Activated naive CD8-positive, alpha-beta T cell (primary cell): ENCODE results near the gene RMND5A.
A peak's percentile ranks its signal among the peaks of the same experiment; 100 is the strongest.
"Not testable (repeated sequence)": the region's sequence is repeated elsewhere in the genome, so short reads cannot be mapped to it uniquely, and the experiment has no call there.

Experiments used
- H3K27ac Mint-ChIP-seq: one replicate; pipeline ENCODE4 v1.8.0; 2021; ENCODE audit warnings: mixed read lengths
- H3K27me3 Mint-ChIP-seq: one replicate; pipeline ENCODE4 v1.8.0; 2021; ENCODE audit warnings: mixed read lengths
- H3K36me3 Mint-ChIP-seq: one replicate; pipeline ENCODE4 v1.8.0; 2021; ENCODE audit warnings: mixed read lengths
- H3K4me1 Mint-ChIP-seq: one replicate; pipeline ENCODE4 v1.8.0; 2021; ENCODE audit warnings: low read depth, mixed read lengths
- H3K4me3 Mint-ChIP-seq: one replicate; pipeline ENCODE4 v1.8.0; 2021; ENCODE audit warnings: mild to moderate bottlenecking, mixed read lengths
- H3K9me3 Mint-ChIP-seq: one replicate; pipeline ENCODE4 v1.8.0; 2021; ENCODE audit warnings: low read depth, mixed read lengths

Gene RMND5A, protein sequence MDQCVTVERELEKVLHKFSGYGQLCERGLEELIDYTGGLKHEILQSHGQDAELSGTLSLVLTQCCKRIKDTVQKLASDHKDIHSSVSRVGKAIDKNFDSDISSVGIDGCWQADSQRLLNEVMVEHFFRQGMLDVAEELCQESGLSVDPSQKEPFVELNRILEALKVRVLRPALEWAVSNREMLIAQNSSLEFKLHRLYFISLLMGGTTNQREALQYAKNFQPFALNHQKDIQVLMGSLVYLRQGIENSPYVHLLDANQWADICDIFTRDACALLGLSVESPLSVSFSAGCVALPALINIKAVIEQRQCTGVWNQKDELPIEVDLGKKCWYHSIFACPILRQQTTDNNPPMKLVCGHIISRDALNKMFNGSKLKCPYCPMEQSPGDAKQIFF

DNA sequence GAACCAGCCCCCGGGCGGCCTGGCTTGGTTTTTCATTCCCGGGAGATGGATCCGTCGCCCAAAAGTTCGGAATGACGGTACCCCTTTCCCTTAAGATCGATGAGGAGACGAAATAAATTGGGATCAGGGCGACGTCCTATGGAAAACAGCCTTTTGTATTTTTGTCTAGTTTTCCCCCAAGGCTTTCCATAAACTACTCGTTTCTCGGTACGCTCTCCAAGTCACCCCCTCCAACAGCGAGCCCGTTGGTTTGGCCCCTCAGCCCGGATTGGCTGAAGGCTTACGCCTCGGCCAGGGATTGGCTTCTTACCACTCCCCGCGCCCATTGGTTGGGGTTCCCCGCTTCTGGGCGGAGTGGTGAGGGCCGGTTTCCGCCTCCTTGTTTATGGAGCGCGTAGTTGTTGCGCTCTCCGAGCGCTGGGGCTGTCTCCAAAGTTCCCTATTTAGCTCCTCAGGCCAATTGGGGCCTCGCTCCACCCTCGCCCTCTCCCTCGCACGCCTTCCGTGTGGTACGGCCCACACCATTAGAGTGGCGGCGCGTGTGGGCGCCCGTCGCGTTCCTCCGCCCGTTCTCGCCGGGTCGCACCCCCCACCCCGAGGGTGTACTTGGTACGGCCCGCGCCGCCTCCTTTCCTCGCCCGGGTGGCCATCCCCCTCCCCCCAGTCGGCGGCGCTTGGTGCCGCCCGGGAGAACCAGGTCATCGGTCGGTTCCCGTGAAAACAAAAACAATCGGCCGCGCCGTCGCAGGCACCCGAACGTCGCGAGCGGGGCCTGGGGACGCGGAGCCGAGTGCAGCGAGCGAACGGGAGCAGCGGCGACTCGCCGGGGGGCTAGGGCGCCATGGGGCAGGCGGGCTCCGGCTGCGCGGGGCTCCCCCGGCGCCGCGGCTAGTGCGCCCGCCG lies at the start of gene RMND5A:
Gene RMND5A, plus strand, starts transcription at position 655 of the 903 bp plus-strand sequence. CDS start 377 bp downstream, outside the sequence.
- not testable (repeated sequence) for H3K27me3 Mint-ChIP-seq, H3K36me3 Mint-ChIP-seq, H3K9me3 Mint-ChIP-seq, H3K4me1 Mint-ChIP-seq
- Mint-ChIP-seq H3K27ac (peak within 1 kb of the TSS; percentile 72), H3K4me3 (peak within 1 kb of the TSS; percentile 88)

DNA sequence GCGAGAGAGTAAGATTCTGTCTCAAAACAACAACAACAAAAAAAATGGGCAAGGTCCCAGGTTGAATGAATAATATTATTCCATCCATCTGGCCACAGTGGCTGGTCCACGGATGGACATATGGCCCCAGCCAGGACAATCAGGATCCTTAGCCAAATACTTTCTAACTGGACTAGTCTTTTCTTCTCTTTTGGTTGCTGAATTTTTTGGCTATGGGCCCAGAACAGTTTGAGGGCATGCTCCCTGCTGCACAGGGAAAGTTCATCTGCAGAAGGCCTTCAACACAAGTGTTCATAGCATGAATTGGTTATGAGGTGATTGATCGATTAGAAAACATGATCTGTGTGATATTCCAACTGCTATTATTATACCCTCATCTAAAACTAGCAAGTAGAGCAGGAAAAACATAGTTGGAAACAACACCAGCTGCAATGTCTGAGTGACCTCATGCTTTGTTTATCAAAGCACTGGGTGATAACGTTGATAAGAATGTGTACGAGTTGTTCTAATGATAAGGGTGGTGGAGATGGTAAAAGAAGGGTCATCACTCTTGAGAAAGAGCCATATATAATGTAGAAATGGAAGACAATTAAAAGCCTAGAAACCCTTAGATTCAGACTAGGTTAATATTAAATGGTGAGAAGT lies 48.6 kb upstream of the RMND5A start:
- no peaks in the 10 kb centered on the region for H3K4me1 Mint-ChIP-seq
- peaks cover 4% of the 10 kb centered on the region for H3K36me3 Mint-ChIP-seq
- no peaks in the 10 kb centered on the region for H3K9me3 Mint-ChIP-seq
- no peak overlapping the region for H3K4me3 Mint-ChIP-seq
- no peak overlapping the region for H3K27ac Mint-ChIP-seq
- no peaks in the 10 kb centered on the region for H3K27me3 Mint-ChIP-seq

DNA sequence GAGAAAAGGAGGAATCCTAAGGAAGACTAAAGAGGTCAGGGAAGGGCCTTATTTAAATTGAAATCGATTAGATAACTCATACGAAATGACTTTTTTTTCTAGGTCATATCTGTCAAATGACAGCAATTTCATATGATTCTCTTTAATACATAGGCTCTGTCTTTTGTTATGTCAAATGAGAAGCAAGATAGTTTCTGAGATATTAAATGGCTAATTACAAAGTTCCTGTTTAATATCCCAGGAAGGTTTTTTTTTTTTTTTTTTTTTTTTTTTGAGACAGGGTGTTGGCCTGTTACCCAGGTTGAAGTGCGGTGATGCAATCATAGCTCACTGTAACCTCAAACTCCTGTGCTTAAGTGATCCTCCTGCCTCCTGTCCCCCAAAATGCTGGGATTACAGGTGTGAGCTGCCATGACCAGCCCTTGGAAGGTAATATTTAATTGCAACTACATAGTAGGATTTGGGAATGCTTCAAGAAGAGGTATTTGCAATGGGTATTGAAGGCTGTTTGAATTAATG lies 48.0 kb upstream of the RMND5A start:
- no peaks in the 10 kb centered on the region for H3K27me3 Mint-ChIP-seq
- H3K4me1 Mint-ChIP-seq = no peaks in the 10 kb centered on the region
- H3K36me3 Mint-ChIP-seq = peaks cover 4% of the 10 kb centered on the region
- no peak overlapping the region for H3K4me3 Mint-ChIP-seq
- H3K9me3 Mint-ChIP-seq = no peaks in the 10 kb centered on the region
- no peak overlapping the region for H3K27ac Mint-ChIP-seq

DNA sequence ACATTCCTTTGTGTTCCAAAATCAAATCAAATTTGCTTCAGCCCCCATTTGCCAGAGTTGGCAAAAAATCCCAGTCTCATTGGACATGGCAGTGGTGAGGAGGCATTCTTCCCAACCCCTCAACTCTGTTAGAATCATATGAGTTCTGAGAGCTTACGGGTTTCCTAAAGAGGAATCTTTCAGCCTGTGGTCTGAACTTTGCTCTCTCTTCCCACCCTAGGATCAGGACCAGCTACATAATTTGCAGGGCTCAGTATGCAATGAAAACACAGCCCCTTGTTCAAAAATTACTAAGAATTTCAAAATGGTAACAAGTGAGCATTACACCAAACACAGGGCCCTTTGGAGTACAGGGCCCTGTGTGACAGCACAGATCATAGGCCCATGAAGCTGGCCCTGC lies 47.1 kb upstream of the RMND5A start:
- Mint-ChIP-seq H3K36me3 (peaks cover 2% of the 10 kb centered on the region), H3K27me3 (no peaks in the 10 kb centered on the region), H3K4me1 (no peaks in the 10 kb centered on the region), H3K27ac (no peak overlapping the region), H3K9me3 (no peaks in the 10 kb centered on the region), H3K4me3 (no peak overlapping the region)

DNA sequence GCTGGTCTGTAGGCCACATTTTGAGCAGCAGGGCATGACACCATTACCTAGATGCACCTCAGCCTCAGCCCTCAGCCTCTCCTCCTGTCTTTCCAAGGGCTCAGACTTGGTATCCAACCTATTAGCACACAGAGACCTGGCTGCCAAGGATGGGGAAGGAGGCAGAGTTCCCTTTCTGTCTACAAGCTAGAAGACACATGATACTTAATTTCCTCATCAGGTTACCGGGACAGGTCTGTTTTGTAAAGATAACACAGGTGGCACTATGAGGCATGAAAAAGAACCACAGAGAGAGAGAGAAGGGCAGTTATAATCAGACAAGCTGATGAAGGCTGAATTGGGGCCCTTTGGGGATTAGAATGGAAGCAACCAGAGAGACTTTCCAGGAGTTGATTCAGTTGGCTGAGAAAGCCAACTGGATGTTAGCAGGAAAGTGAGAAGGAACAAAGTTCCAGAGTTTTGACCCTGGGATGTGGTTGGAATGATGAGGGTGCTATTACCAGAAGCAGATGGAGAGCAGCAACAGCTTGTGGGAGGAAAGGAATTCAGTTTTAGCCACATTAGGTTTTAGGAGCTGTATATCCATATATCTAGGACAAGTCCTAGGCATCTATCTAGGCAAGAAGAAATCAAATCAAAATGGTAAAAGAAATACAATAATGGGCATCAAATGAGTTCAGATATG lies 46.0 kb upstream of the RMND5A start:
- Mint-ChIP-seq H3K4me1 (no peaks in the 10 kb centered on the region), H3K9me3 (no peaks in the 10 kb centered on the region), H3K4me3 (no peak overlapping the region), H3K27me3 (no peaks in the 10 kb centered on the region), H3K27ac (no peak overlapping the region), H3K36me3 (peaks cover 2% of the 10 kb centered on the region)

DNA sequence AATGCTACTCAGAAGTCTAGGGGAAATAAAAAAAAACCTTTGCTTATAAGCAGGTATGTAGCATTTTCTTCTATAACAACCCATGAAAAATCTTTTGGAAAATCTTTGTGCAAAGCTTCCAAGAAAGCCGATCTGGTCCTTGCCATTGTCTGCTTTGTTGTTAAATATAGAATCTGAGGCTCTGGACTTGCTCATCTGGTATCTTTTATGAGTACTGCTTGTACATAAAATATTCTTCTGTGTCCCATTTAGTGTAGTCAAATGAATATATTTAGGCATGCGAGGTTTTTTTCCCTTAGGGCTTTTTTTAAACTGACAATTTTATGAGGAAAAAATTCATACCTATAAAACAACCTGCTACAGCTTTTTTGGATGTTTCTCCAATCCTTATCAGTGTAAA lies 45.0 kb upstream of the RMND5A start:
- Mint-ChIP-seq H3K27me3 (no peaks in the 10 kb centered on the region), H3K9me3 (no peaks in the 10 kb centered on the region), H3K27ac (no peak overlapping the region), H3K4me3 (no peak overlapping the region), H3K4me1 (no peaks in the 10 kb centered on the region), H3K36me3 (peaks cover 2% of the 10 kb centered on the region)

DNA sequence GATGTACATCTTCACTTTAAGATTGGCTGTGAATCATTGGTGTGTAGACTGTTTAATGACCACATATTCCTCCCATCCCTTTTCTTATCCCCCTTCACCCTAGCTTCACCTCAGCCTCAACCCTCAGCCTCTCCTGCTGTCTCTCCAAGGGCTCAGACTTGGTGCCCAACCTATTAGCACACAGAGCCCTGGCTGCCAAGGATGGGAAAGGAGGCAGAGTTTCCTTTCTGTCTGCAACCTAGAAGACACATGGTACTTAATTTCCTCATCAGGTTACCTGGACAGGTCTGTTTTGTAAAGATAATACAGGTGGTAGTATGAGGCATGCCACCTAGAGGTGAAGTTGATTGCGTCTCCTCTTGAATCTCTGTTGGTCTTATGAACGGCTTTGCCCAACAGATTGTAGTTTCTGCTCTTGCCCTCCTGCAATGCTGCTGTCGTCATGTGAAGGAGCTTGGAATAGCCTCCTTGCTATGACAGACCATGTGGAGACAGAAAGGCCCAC lies 44.5 kb upstream of the RMND5A start:
- H3K9me3 Mint-ChIP-seq = no peaks in the 10 kb centered on the region
- H3K27me3 Mint-ChIP-seq = no peaks in the 10 kb centered on the region
- H3K27ac Mint-ChIP-seq = no peak overlapping the region
- H3K4me1 Mint-ChIP-seq = no peaks in the 10 kb centered on the region
- H3K4me3 Mint-ChIP-seq = no peak overlapping the region
- H3K36me3 Mint-ChIP-seq = no peaks in the 10 kb centered on the region

DNA sequence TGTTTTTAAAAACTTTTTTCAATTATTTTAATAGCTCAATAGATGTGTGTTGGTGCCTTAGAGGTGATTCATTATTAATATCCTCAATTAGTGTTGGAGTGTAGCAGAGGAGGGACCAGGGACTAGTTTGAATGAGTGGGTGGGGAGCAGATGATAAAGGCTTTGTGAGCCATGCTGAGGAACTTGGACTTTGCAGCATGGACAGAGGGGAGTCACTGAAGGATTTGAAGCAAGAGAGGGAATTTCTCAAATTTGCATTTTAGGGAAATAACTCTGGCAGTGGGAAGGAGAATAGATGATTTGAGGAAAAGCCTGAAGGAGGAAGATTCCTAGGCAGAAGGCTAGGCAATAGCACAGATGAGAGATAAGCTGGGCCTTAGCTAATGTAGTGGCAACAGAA lies 42.3 kb upstream of the RMND5A start:
- Mint-ChIP-seq H3K36me3 (no peaks in the 10 kb centered on the region), H3K4me1 (no peaks in the 10 kb centered on the region)

DNA sequence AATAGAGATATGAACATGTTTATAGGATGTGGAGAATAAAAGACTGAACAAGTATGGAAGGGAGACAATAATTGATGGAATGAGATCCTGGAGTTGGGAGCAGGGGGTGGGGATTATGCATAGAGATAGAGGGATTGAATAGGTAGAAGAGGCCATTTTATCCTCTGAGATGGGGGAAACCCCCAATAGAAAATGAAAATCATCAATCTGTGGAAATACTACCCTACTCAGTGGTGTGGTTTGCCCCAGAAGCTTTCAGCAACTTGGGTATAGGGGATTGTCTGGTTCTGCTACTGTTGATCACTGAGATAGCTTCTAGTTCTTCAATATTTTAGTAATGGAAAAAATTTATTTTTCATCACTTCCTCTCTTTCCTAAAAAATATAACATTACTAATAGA lies 41.1 kb upstream of the RMND5A start:
- Mint-ChIP-seq H3K9me3 (no peaks in the 10 kb centered on the region), H3K4me3 (no peak overlapping the region), H3K27me3 (no peaks in the 10 kb centered on the region), H3K4me1 (no peaks in the 10 kb centered on the region), H3K36me3 (no peaks in the 10 kb centered on the region), H3K27ac (no peak overlapping the region)

More for the DNA sequence above, 42.3 kb upstream of the RMND5A start:
- Mint-ChIP-seq H3K4me3 (no peak overlapping the region), H3K27me3 (no peaks in the 10 kb centered on the region), H3K9me3 (no peaks in the 10 kb centered on the region), H3K27ac (no peak overlapping the region)

DNA sequence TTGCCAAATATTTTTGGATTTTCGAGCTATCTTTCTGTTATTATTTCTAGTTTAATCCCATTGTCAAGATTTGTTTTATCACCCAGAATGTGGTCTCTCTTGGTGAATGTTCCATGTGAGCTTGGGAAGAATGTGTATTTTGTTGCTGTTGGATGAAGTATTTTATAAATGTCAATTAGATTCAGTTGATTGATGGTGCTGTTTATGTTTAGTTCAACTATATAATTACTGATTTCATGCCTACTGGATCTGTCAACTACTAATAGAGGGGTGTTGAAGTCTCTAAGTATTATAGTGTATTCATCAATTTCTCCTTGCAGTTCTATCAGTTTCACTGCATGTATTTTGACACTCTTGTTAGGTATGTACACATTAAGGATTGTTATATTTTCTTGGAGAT lies 34.7 kb upstream of the RMND5A start:
- Mint-ChIP-seq H3K4me3 (no peak overlapping the region), H3K27me3 (no peaks in the 10 kb centered on the region), H3K9me3 (no peaks in the 10 kb centered on the region), H3K36me3 (no peaks in the 10 kb centered on the region), H3K4me1 (no peaks in the 10 kb centered on the region), H3K27ac (no peak overlapping the region)

DNA sequence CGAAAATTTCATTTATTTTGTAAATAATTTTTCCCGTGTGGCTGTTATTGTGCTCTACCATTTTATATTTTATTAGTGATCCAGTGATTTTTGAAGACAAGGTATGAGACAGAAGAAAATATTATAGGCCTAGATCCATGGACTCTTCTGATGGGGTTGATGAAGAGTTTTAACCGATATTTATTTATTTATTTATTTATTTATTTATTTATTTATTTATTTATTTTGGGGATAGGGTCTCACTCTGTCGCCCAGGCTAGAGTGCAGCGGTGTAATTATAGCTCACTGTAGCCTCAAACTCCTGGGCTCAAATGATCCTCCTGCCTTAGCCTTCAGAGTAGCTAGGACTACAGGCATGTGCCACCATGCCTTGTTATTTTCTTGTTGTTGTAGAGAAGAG lies 33.6 kb upstream of the RMND5A start:
- peaks cover 5% of the 10 kb centered on the region for H3K36me3 Mint-ChIP-seq
- H3K27me3 Mint-ChIP-seq = no peaks in the 10 kb centered on the region
- no peak overlapping the region for H3K27ac Mint-ChIP-seq
- no peak overlapping the region for H3K4me3 Mint-ChIP-seq
- H3K9me3 Mint-ChIP-seq = no peaks in the 10 kb centered on the region
- H3K4me1 Mint-ChIP-seq = no peaks in the 10 kb centered on the region

DNA sequence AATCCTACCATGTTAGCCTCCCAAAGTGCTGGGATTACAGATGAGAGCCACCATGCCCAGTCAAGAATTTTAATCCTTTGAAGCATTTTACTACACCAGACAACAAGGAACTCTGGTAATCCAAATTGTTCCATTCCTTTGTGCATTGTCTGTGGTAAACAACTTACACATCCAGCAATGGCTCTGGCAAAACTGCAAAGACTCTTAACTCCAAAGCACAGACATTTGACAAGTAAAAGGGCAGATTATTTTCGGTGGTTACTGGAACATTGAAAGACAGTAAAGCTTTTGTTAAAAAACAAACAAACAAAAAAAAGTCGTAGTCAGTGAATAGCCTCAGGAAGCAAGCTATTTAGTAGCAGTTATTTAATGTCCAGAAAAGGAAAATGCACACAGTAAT lies 33.2 kb upstream of the RMND5A start:
- Mint-ChIP-seq H3K4me1 (no peaks in the 10 kb centered on the region), H3K9me3 (no peaks in the 10 kb centered on the region), H3K27ac (no peak overlapping the region), H3K4me3 (no peak overlapping the region), H3K27me3 (no peaks in the 10 kb centered on the region), H3K36me3 (peaks cover 6% of the 10 kb centered on the region)

DNA sequence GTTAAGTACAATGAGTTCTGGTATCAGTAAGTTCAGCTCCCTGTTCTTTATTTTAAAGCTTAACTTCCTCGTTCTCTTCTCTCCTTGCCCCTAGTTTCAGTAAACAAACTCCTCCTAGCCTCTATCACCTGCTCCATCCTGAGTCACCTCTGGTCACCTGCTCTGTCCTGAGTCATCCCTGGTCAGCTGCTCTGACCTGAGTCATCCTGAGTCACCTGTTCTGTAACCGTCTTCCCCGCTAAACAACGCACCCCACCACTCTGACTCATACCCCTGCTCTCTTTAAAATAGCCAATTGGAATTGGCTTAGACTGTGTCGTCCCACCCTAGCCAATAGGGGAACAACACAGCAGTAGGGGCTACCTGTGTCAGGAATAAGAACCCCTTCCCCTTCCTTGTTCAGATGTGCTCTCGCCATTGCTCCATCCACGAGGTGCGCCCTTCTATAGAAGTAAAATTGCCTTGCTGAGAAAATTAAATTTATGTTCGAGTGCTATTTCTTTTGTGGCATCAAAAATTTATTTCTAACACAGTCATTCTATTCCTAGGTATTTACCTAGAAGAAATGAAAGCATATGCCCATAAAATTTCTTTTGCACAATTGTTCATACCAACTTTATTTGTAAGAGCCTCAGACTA lies 24.9 kb upstream of the RMND5A start:
- Mint-ChIP-seq H3K27me3 (no peaks in the 10 kb centered on the region), H3K27ac (no peak overlapping the region), H3K9me3 (peaks cover 11% of the 10 kb centered on the region), H3K4me3 (no peak overlapping the region), H3K36me3 (peaks cover 24% of the 10 kb centered on the region), H3K4me1 (peaks cover 9% of the 10 kb centered on the region)

DNA sequence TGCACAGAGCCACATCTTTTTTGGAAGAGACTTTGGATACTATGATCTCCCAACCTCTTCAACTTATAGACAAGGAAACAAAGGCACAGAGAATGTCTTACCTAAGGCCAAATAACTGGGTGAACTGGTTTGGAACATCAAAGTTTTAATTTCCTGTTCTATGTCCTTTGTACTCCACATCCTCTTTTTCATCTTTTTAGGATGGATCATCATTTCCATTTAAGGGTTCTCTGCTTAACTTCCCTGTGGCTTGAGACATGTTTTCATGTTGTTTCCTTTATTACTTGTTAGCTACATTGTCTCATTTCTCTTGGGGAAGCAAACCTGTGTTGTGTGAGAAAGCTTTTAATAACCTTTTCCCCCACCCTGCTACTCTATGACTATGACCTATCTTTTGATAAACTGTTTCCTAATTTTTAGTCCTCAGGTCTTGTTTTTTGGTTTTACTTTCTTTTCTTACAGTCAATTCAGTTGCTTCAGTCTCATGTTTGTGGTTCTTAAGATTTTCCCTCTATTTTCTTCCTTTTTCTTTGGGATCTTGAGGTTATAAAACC lies 22.5 kb upstream of the RMND5A start:
- H3K27me3 Mint-ChIP-seq = no peaks in the 10 kb centered on the region
- H3K4me1 Mint-ChIP-seq = peaks cover 9% of the 10 kb centered on the region
- H3K4me3 Mint-ChIP-seq = no peak overlapping the region
- peaks cover 20% of the 10 kb centered on the region for H3K36me3 Mint-ChIP-seq
- H3K27ac Mint-ChIP-seq = no peak overlapping the region
- peaks cover 11% of the 10 kb centered on the region for H3K9me3 Mint-ChIP-seq
